ENCODE results near the gene BCL2L2.
A peak's percentile ranks its signal among the peaks of the same experiment; 100 is the strongest.

Gene BCL2L2

DNA sequence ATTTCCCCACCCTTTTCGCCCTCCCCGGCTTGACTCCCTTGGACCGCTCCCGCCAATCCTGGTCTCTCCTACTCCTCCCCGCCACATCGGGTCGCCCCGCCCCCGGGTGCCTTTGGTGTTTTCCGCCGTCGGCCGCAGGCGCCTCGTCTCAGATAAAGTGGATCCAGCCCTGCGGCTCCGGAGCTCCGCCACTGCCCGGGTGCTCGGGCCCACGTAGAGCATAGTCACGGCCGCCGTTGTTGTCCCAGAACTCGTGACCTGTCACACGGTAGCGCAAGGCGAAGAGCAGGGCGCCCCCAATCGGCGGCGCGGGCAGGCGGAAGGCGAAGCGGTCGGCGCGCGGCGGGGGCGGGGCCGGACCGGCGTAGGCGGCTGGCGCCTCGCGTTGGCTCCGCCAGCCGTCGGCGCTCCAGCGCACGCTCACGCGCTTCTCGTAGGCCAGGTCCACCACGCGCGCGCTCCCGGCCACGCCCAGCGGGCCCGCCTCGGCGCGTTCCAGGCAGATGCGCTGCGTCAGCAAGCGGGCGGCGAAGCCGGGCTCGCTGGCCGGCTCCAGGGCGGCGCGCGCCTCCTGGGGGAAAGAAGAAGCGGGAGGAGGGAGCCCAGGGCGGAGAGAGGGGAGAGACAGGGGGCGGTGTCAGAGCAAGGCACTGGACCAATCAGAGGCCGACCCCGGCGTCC, 5.2 kb upstream of the BCL2L2 start:
- Histone ChIP-seq H3K27me3 (ENCODE audit: insufficient read depth, low read length, poor library complexity) (no peaks in the 10 kb centered on the region), H3K56ac (ENCODE audit: low read length) (peak overlapping the region; percentile 95), H4K5ac (ENCODE audit: low read length) (no peak overlapping the region), H3K4ac (ENCODE audit: low read depth, low read length) (peak overlapping the region; percentile 46), H3K79me2 (ENCODE audit: control insufficient read depth, insufficient read depth, low read length) (no peaks in the 10 kb centered on the region), H4K8ac (ENCODE audit: low read depth, low read length) (no peak overlapping the region), H3K79me1 (ENCODE audit: low read length) (no peaks in the 10 kb centered on the region), H3K18ac (ENCODE audit: low read length) (peak overlapping the region; percentile 81), H3K27ac (ENCODE audit: low read depth, low read length) (peak overlapping the region; percentile 98), H3K9ac (ENCODE audit: low read length) (peak overlapping the region; percentile 87), H3K36me3 (ENCODE audit: control insufficient read depth, insufficient read depth, low read length) (no peaks in the 10 kb centered on the region), H3K4me3 (ENCODE audit: low read length) (peak overlapping the region; percentile 66), H2BK5ac (ENCODE audit: low read length) (peak overlapping the region; percentile 82), H3K4me1 (ENCODE audit: control insufficient read depth, low read depth, low read length) (no peaks in the 10 kb centered on the region), H3K4me2 (ENCODE audit: low read length) (peak overlapping the region; percentile 48), H3K23ac (ENCODE audit: low read length) (no peak overlapping the region), H2BK120ac (ENCODE audit: low read depth, low read length) (no peak overlapping the region), H2BK15ac (replicated peaks; ENCODE audit: low read depth) (no peak overlapping the region), H2AK5ac (ENCODE audit: low read length) (no peak overlapping the region)
- DNase-seq: peak; percentile 99
- WGBS (ENCODE audit: extremely low coverage, insufficient coverage, low lambda C conversion rate): no CpG with 5 or more reads among the region's 87 CpGs

DNA sequence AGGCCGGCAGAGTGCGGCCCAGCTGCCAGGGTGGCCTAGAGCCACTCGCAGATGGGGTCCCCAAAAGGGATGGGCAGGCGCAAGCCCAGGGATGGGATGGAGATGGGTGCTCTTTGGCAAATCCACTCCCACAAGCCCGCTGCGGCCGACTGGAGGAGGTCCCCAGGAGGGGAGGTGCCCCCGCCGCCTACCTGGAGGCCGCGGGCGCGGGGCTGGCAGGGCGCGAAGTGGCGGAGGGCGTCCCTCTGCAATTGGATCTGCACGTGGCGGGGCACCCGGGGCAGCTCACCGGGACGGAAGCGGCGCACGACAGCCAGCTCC, 4.7 kb upstream of the BCL2L2 start:
- Histone ChIP-seq H3K27ac (ENCODE audit: low read depth, low read length) (peak overlapping the region; percentile 31), H2AK5ac (ENCODE audit: low read length) (no peak overlapping the region), H3K79me1 (ENCODE audit: low read length) (peaks cover under 1% of the 10 kb centered on the region), H3K4me1 (ENCODE audit: control insufficient read depth, low read depth, low read length) (no peaks in the 10 kb centered on the region), H3K4ac (ENCODE audit: low read depth, low read length) (no peak overlapping the region), H2BK15ac (replicated peaks; ENCODE audit: low read depth) (no peak overlapping the region), H3K9ac (ENCODE audit: low read length) (peak overlapping the region; percentile 70), H4K8ac (ENCODE audit: low read depth, low read length) (no peak overlapping the region), H3K79me2 (ENCODE audit: control insufficient read depth, insufficient read depth, low read length) (peaks cover under 1% of the 10 kb centered on the region), H2BK120ac (ENCODE audit: low read depth, low read length) (no peak overlapping the region), H3K18ac (ENCODE audit: low read length) (peak overlapping the region; percentile 16), H4K5ac (ENCODE audit: low read length) (no peak overlapping the region), H3K56ac (ENCODE audit: low read length) (peak overlapping the region; percentile 58), H2BK5ac (ENCODE audit: low read length) (no peak overlapping the region), H3K4me3 (ENCODE audit: low read length) (peak overlapping the region; percentile 1), H3K4me2 (ENCODE audit: low read length) (peak overlapping the region; percentile 47), H3K36me3 (ENCODE audit: control insufficient read depth, insufficient read depth, low read length) (no peaks in the 10 kb centered on the region), H3K27me3 (ENCODE audit: insufficient read depth, low read length, poor library complexity) (no peaks in the 10 kb centered on the region), H3K23ac (ENCODE audit: low read length) (no peak overlapping the region)
- WGBS (ENCODE audit: extremely low coverage, insufficient coverage, low lambda C conversion rate): no CpG with 5 or more reads among the region's 25 CpGs
- no peak for DNase-seq

DNA sequence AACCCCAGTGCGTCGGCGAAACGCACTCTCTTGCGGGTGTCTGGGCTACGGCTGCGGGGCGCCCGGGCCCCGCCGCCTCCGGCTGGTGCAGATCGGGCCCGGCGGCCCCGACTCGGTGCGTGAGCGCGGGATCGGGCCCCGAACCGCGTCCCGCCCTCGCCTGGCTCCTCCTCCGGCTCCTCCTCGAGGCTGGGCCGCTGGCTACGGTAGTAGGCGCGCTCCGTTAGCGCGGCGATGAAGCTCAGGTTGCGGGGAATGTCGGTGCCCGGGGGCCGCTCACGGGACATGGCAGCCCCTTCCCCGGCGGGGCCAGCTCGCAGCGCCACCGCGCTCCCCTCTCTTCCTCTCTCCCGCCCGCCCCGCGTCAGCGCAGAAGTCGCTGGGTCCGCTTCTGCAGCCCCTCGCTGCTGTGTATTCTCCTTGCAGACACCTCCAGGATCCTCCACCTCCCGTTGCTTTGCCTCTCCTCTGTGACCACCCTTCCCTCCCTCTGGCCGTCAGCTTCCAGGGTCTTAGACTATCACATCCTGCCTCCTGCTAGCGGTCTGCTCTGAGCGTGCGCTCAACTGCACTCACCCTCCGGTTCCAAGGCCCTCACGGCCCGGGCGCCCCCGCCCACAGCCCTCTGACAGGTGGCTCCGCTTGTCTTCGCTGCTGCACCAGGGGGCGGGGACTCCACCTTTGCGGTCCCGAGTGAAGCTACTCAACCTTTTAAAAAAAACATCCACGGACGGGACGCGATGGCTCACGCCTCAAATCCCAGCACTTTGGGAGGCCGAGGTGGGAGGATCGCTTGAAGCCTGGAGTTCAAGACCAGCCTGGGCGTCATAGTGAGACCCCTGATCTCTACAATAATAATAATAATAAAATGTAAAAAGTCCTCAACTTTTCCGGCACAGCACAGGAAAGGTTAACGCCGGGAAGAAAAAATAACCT, 4.1 kb upstream of the BCL2L2 start, which contains the start of gene PPP1R3E:
Gene PPP1R3E, minus strand, starts transcription at position 570 of the 936 bp plus-strand sequence. Its CDS starts 283 bp downstream, at position 287.
- peak within 1 kb of the TSS; percentile 16 for H3K18ac ChIP-seq (ENCODE audit: low read length)
- no peak within 1 kb of the TSS for H2BK120ac ChIP-seq (ENCODE audit: low read depth, low read length)
- H3K79me2 ChIP-seq (ENCODE audit: control insufficient read depth, insufficient read depth, low read length): peaks cover 6% of the 10 kb centered on the region
- no peak within 1 kb of the TSS for H4K8ac ChIP-seq (ENCODE audit: low read depth, low read length)
- H3K27ac ChIP-seq (ENCODE audit: low read depth, low read length): peak within 1 kb of the TSS; percentile 31
- no peak within 1 kb of the TSS for H3K4ac ChIP-seq (ENCODE audit: low read depth, low read length)
- H3K79me1 ChIP-seq (ENCODE audit: low read length): peaks cover 6% of the 10 kb centered on the region
- H3K4me2 ChIP-seq (ENCODE audit: low read length): peak within 1 kb of the TSS; percentile 47
- no peak within 1 kb of the TSS for H2BK15ac ChIP-seq (replicated peaks; ENCODE audit: low read depth)
- WGBS (ENCODE audit: extremely low coverage, insufficient coverage, low lambda C conversion rate): no CpG with 5 or more reads among the region's 81 CpGs
- peak within 1 kb of the TSS; percentile 1 for H3K4me3 ChIP-seq (ENCODE audit: low read length)
- no peaks in the 10 kb centered on the region for H3K27me3 ChIP-seq (ENCODE audit: insufficient read depth, low read length, poor library complexity)
- peak within 1 kb of the TSS; percentile 70 for H3K9ac ChIP-seq (ENCODE audit: low read length)
- peak; percentile 80 for DNase-seq
- H4K5ac ChIP-seq (ENCODE audit: low read length): no peak within 1 kb of the TSS
- H3K23ac ChIP-seq (ENCODE audit: low read length): no peak within 1 kb of the TSS
- no peak within 1 kb of the TSS for H2AK5ac ChIP-seq (ENCODE audit: low read length)
- H3K4me1 ChIP-seq (ENCODE audit: control insufficient read depth, low read depth, low read length): peaks cover 2% of the 10 kb centered on the region
- H2BK5ac ChIP-seq (ENCODE audit: low read length): no peak within 1 kb of the TSS
- H3K36me3 ChIP-seq (ENCODE audit: control insufficient read depth, insufficient read depth, low read length): no peaks in the 10 kb centered on the region
- H3K56ac ChIP-seq (ENCODE audit: low read length): peak within 1 kb of the TSS; percentile 95

DNA sequence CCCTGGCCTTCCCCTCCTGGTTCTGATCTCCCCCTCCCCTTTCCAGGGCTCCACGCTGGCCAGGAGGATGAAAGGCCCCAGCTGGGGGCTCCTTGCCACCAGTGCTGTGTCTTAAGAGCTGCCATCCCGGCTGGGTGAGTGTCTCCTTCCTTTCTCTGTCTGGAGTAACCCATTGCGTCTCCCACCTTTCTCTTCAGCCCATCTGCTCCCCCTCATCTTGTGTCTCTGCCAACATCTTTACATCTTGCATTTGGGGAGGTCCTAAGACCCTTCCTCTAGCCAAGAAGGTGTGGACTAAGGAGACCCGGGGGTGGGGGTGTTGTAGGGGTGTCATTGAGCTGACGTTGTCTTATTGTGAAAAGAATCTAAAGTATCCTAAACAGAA, 505 bp downstream of the BCL2L2 start:
- H3K79me2 ChIP-seq (ENCODE audit: control insufficient read depth, insufficient read depth, low read length): peaks cover 14% of the 10 kb centered on the region
- H2BK5ac ChIP-seq (ENCODE audit: low read length): peak overlapping the region; percentile 78
- no CpG with 5 or more reads among the region's 5 CpGs for WGBS (ENCODE audit: extremely low coverage, insufficient coverage, low lambda C conversion rate)

DNA sequence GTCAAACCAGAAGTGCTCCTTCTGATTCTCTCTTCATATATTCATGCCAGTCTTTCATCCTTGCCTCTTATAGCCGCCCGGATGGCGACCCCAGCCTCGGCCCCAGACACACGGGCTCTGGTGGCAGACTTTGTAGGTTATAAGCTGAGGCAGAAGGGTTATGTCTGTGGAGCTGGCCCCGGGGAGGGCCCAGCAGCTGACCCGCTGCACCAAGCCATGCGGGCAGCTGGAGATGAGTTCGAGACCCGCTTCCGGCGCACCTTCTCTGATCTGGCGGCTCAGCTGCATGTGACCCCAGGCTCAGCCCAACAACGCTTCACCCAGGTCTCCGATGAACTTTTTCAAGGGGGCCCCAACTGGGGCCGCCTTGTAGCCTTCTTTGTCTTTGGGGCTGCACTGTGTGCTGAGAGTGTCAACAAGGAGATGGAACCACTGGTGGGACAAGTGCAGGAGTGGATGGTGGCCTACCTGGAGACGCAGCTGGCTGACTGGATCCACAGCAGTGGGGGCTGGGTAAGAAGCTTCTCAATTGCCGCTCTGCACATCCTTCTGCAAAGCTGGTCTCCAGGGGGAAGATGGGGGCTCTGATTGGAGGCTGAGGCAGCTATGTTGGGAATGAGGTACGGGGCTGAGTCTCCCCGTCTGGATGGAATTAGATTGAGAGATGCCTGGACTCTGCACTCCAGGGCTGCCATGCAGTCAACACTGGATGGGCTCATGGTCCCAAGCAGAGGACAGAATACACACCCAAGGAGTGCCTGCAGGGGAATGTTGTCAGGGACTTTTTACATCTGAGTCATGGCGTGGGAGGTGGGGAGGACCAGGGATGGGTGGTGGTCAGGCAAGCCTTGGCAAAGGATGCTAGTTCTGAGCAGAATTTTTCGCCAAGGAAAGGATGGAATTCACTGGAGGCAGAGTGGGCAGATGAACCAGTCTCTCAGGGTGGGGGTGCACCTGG, 1.3 kb downstream of the BCL2L2 start:
- Histone ChIP-seq H3K27me3 (ENCODE audit: insufficient read depth, low read length, poor library complexity) (no peaks in the 10 kb centered on the region), H3K79me2 (ENCODE audit: control insufficient read depth, insufficient read depth, low read length) (peaks cover 14% of the 10 kb centered on the region), H3K23ac (ENCODE audit: low read length) (no peak overlapping the region), H3K18ac (ENCODE audit: low read length) (no peak overlapping the region), H4K5ac (ENCODE audit: low read length) (no peak overlapping the region), H3K56ac (ENCODE audit: low read length) (peak overlapping the region; percentile 98), H3K4ac (ENCODE audit: low read depth, low read length) (no peak overlapping the region), H2AK5ac (ENCODE audit: low read length) (no peak overlapping the region), H2BK5ac (ENCODE audit: low read length) (no peak overlapping the region), H2BK15ac (replicated peaks; ENCODE audit: low read depth) (no peak overlapping the region), H3K9ac (ENCODE audit: low read length) (peak overlapping the region; percentile 99), H3K4me3 (ENCODE audit: low read length) (no peak overlapping the region), H2BK120ac (ENCODE audit: low read depth, low read length) (no peak overlapping the region), H3K4me1 (ENCODE audit: control insufficient read depth, low read depth, low read length) (peaks cover 4% of the 10 kb centered on the region), H3K36me3 (ENCODE audit: control insufficient read depth, insufficient read depth, low read length) (no peaks in the 10 kb centered on the region), H3K4me2 (ENCODE audit: low read length) (peak overlapping the region; percentile 91), H3K79me1 (ENCODE audit: low read length) (peaks cover 23% of the 10 kb centered on the region), H4K8ac (ENCODE audit: low read depth, low read length) (no peak overlapping the region), H3K27ac (ENCODE audit: low read depth, low read length) (no peak overlapping the region)
- no peak for DNase-seq
- WGBS (ENCODE audit: extremely low coverage, insufficient coverage, low lambda C conversion rate): no CpG with 5 or more reads among the region's 22 CpGs

More for the DNA sequence above, 505 bp downstream of the BCL2L2 start:
- peak overlapping the region; percentile 91 for H3K4me2 ChIP-seq (ENCODE audit: low read length)
- no peak overlapping the region for H4K8ac ChIP-seq (ENCODE audit: low read depth, low read length)
- H3K27ac ChIP-seq (ENCODE audit: low read depth, low read length): peak overlapping the region; percentile 83
- no peaks in the 10 kb centered on the region for H3K36me3 ChIP-seq (ENCODE audit: control insufficient read depth, insufficient read depth, low read length)
- H3K27me3 ChIP-seq (ENCODE audit: insufficient read depth, low read length, poor library complexity): no peaks in the 10 kb centered on the region
- no peak for DNase-seq
- peak overlapping the region; percentile 72 for H3K18ac ChIP-seq (ENCODE audit: low read length)
- no peak overlapping the region for H2BK15ac ChIP-seq (replicated peaks; ENCODE audit: low read depth)
- H3K4me3 ChIP-seq (ENCODE audit: low read length): peak overlapping the region; percentile 93
- H3K9ac ChIP-seq (ENCODE audit: low read length): peak overlapping the region; percentile 99
- peak overlapping the region; percentile 34 for H4K5ac ChIP-seq (ENCODE audit: low read length)
- peak overlapping the region; percentile 98 for H3K56ac ChIP-seq (ENCODE audit: low read length)
- H3K4ac ChIP-seq (ENCODE audit: low read depth, low read length): peak overlapping the region; percentile 85
- H3K4me1 ChIP-seq (ENCODE audit: control insufficient read depth, low read depth, low read length): peaks cover 4% of the 10 kb centered on the region
- peak overlapping the region; percentile 15 for H2BK120ac ChIP-seq (ENCODE audit: low read depth, low read length)
- peaks cover 23% of the 10 kb centered on the region for H3K79me1 ChIP-seq (ENCODE audit: low read length)
- H2AK5ac ChIP-seq (ENCODE audit: low read length): peak overlapping the region; percentile 93
- peak overlapping the region; percentile 45 for H3K23ac ChIP-seq (ENCODE audit: low read length)

Measured in mesendoderm (in vitro differentiated cells).